GM23338 (cell line): Measurements from ENCODE around the gene RAB11FIP4. TPM values are rescaled to one million over a fixed set of nuclear protein-coding genes. Genes with fewer than 3 reads are reported as not detected.

Source experiments
- ATAC-seq: fragments of 200-7000 bp; cut with Tn5 transposase; 3 replicates; pipeline ENCODE4 v1.9.1; 2020
- DNase-seq: peaks from one replicate; pipeline ENCODE4 v3.0.0-alpha.2; 2015; ENCODE audit warnings: low spot score
- H2AFZ ChIP-seq: fragments of 200-600 bp; sonication (generic); 2 replicates; pipeline ENCODE4 v1.8.0; 2016; ENCODE audit warnings: antibody characterized with exemption, mild to moderate bottlenecking, moderate library complexity
- H3F3A ChIP-seq: fragments of 200-600 bp; sonication (generic); replicated peaks from 2 replicates; pipeline ENCODE4 v1.8.0; 2017; ENCODE audit warnings: antibody characterized with exemption, mixed run types, low read depth
- H3K27ac ChIP-seq: fragments of 200-600 bp; sonication (generic); 2 replicates; pipeline ENCODE4 v1.6.1; 2016; ENCODE audit warnings: low read depth
- H3K27me3 ChIP-seq: fragments of 200-600 bp; sonication (generic); 2 replicates; pipeline ENCODE4 v1.8.0; 2016; ENCODE audit warnings: mild to moderate bottlenecking, mixed run types, moderate library complexity; ENCODE audit not compliant: insufficient read depth
- H3K36me3 ChIP-seq: fragments of 200-600 bp; sonication (generic); 2 replicates; pipeline ENCODE4 v1.8.0; 2016; ENCODE audit warnings: mild to moderate bottlenecking; ENCODE audit not compliant: insufficient read depth
- H3K4me1 ChIP-seq: fragments of 200-600 bp; sonication (generic); 2 replicates; pipeline ENCODE4 v1.8.0; 2016; ENCODE audit warnings: mild to moderate bottlenecking, moderate library complexity; ENCODE audit not compliant: insufficient read depth
- H3K4me2 ChIP-seq: fragments of 200-600 bp; sonication (generic); 2 replicates; pipeline ENCODE4 v1.7.1; 2017; ENCODE audit warnings: mixed run types
- H3K4me3 ChIP-seq: fragments of 200-600 bp; sonication (generic); 2 replicates; pipeline ENCODE4 v1.6.1; 2016; ENCODE audit warnings: mixed run types
- H3K79me2 ChIP-seq: fragments of 200-600 bp; sonication (generic); replicated peaks from 2 replicates; pipeline ENCODE4 v1.8.0; 2017; ENCODE audit warnings: mild to moderate bottlenecking; ENCODE audit not compliant: insufficient read depth
- H3K9me2 ChIP-seq: fragments of 200-600 bp; sonication (generic); 2 replicates; pipeline ENCODE4 v1.8.0; 2017; ENCODE audit not compliant: insufficient read depth
- H4K20me1 ChIP-seq: fragments of 200-600 bp; sonication (generic); replicated peaks from 2 replicates; pipeline ENCODE4 v1.8.0; 2017; ENCODE audit warnings: mild to moderate bottlenecking; ENCODE audit not compliant: insufficient read depth
- H3K27ac Mint-ChIP-seq: 2 replicates; pipeline ENCODE4 v1.8.0; 2020; ENCODE audit warnings: inconsistent platforms, mild to moderate bottlenecking, moderate library complexity, mixed read lengths
- H3K27me3 Mint-ChIP-seq: 3 replicates; pipeline ENCODE4 v1.8.0; 2022; ENCODE audit warnings: low read depth, mild to moderate bottlenecking, moderate library complexity, mixed read lengths, inconsistent platforms; ENCODE audit not compliant: insufficient read depth, poor library complexity
- H3K36me3 Mint-ChIP-seq: 3 replicates; pipeline ENCODE4 v1.8.0; 2021; ENCODE audit warnings: low read depth, mild to moderate bottlenecking, inconsistent platforms, moderate library complexity, mixed read lengths
- H3K4me1 Mint-ChIP-seq: 3 replicates; pipeline ENCODE4 v1.8.0; 2020; ENCODE audit warnings: mild to moderate bottlenecking, inconsistent platforms, mixed read lengths
- H3K4me3 Mint-ChIP-seq: 3 replicates; pipeline ENCODE4 v1.8.0; 2021; ENCODE audit warnings: moderate library complexity, mild to moderate bottlenecking, inconsistent platforms, mixed read lengths
- H3K9me3 Mint-ChIP-seq: 3 replicates; pipeline ENCODE4 v1.8.0; 2020; ENCODE audit warnings: moderate library complexity, mild to moderate bottlenecking, inconsistent platforms, mixed read lengths
- NANOG ChIP-seq: IDR thresholded peaks from 2 replicates; pipeline ENCODE4 v1.6.1; 2016; ENCODE audit warnings: antibody characterized with exemption, borderline replicate concordance
- REST ChIP-seq: IDR thresholded peaks from one replicate; pipeline ENCODE4 v1.6.1; 2018; ENCODE audit warnings: antibody characterized with exemption; ENCODE audit not compliant: unreplicated experiment
- STAT1 ChIP-seq: IDR thresholded peaks from one replicate; pipeline ENCODE4 v1.6.1; 2016; ENCODE audit warnings: antibody characterized with exemption; ENCODE audit not compliant: unreplicated experiment
- ZNF462 ChIP-seq: fragments of 250-450 bp; sonication (Bioruptor Pico); IDR thresholded peaks from 2 replicates; pipeline ENCODE4 v1.5.0; 2020; ENCODE audit warnings: mild to moderate bottlenecking, moderate library complexity
- polyA plus RNA-seq: library from polyadenylated mRNA; unstranded; fragments of >200 nt; fragmentation: Nextera tagmentation; extraction: Ambion mirVana; gene quantifications from 2 replicates; pipeline ENCODE4 v1.2.1, GENCODE V29; 2016
- total RNA-seq: library from RNA; depleted of rRNA; stranded (reverse); fragments of >200 nt; shearing (Covaris generic); gene quantifications from 2 replicates; pipeline ENCODE4 v1.2.3, GENCODE V29; 2014

The RAB11FIP4 gene
- total and polyA plus RNA-seq, 2 experiments from 2014 or later = 26.0 to 65.6 TPM

GRCh38 chr17:31564291-31564690 is 172.8 kb downstream of the RAB11FIP4 start (continued):
- no peak for TF ChIP-seq REST

GRCh38 chr17:31564883-31565301 is 173.4 kb downstream of the RAB11FIP4 start:
- peaks cover 3% of the 10 kb centered on the region; the same call in 1 of the 2 replicates for H4K20me1 ChIP-seq
- TF ChIP-seq ZNF462 (CRISPR knock-in tag) = no peak
- TF ChIP-seq STAT1 = no peak
- TF ChIP-seq NANOG = no peak
- peak; percentile 70 for DNase-seq

More at GRCh38 chr17:31564883-31565301, 173.4 kb downstream of the RAB11FIP4 start:
- Mint-ChIP-seq H3K9me3 (no peaks in the 10 kb centered on the region), H3K27me3 (peaks cover 19% of the 10 kb centered on the region), H3K27ac (no peak overlapping the region), H3K36me3 (peaks cover 3% of the 10 kb centered on the region; the same call in 1 of the 3 replicates), H3K4me1 (peaks cover 44% of the 10 kb centered on the region), H3K4me3 (no peak overlapping the region)
- Histone ChIP-seq H2AFZ (peak overlapping the region; percentile 69; the same call in 1 of the 2 replicates), H3K27me3 (peaks cover 15% of the 10 kb centered on the region), H3K27ac (0 out of 2 replicates have a peak overlapping the region, but pooled peaks have one; percentile 50), H3K4me1 (peaks cover 33% of the 10 kb centered on the region), H3K4me3 (no peak overlapping the region), H3F3A (0 out of 2 replicates have a peak, but pooled peaks cover 3% of the 10 kb centered on the region), H3K36me3 (no peaks in the 10 kb centered on the region), H3K79me2 (peaks cover 3% of the 10 kb centered on the region; the same call in 1 of the 2 replicates), H3K9me2 (no peaks in the 10 kb centered on the region), H3K4me2 (peak overlapping the region; percentile 22)
- peak; percentile 59 for ATAC-seq
